RKO (cell line): ENCODE results near the gene LRRC63.

Experiments used
- DNase-seq: peaks from one replicate; pipeline ENCODE4 v3.0.0-alpha.2; 2016; ENCODE audit warnings: low spot score

The LRRC63 gene

GRCh38 chr13:46313024-46313423, 101.3 kb downstream of the LRRC63 start:
- no peak for DNase-seq

GRCh38 chr13:46313432-46314257, 101.9 kb downstream of the LRRC63 start:
- DNase-seq = no peak

GRCh38 chr13:46314587-46314986, 102.9 kb downstream of the LRRC63 start:
- no peak for DNase-seq

- DNase-seq = no peak
Observed at GRCh38 chr13:46315036-46315435, 103.3 kb downstream of the LRRC63 start.

GRCh38 chr13:46315491-46316075, 103.9 kb downstream of the LRRC63 start:
- no peak for DNase-seq

GRCh38 chr13:46317120-46317519, 105.4 kb downstream of the LRRC63 start:
- no peak for DNase-seq

- no peak for DNase-seq
Observed at GRCh38 chr13:46318986-46319385, 107.3 kb downstream of the LRRC63 start.

- DNase-seq = no peak
Observed at GRCh38 chr13:46320406-46320805, 108.7 kb downstream of the LRRC63 start.

GRCh38 chr13:46320821-46321220, 109.1 kb downstream of the LRRC63 start:
- DNase-seq = no peak

GRCh38 chr13:46321494-46322225, 109.9 kb downstream of the LRRC63 start:
- peak; percentile 59 for DNase-seq

GRCh38 chr13:46324976-46325375, 113.2 kb downstream of the LRRC63 start:
- no peak for DNase-seq
